Activated CD8-positive, alpha-beta memory T cell treated with anti-CD3 and anti-CD28 coated beads, Interleukin-2, amount 50 U/mL, for 24 hours (primary cell): Measurements from ENCODE around the gene SDK1.
"Not testable (repeated sequence)": the region's sequence is repeated elsewhere in the genome, so short reads cannot be mapped to it uniquely, and the experiment has no call there.

Experiments
- DNase-seq: peaks from one replicate; pipeline ENCODE4 v3.0.0-alpha.2; 2020; ENCODE audit errors: extremely low read depth

The SDK1 gene

GRCh38 chr7:4072161-4072925 is 771.3 kb downstream of the SDK1 start:
- DNase-seq: no peak

- no peak for DNase-seq
Measured at GRCh38 chr7:4073052-4073451, 772.0 kb downstream of the SDK1 start.

GRCh38 chr7:4073750-4074149 is 772.7 kb downstream of the SDK1 start:
- DNase-seq: no peak

- no peak for DNase-seq
Measured at GRCh38 chr7:4074407-4074806, 773.4 kb downstream of the SDK1 start.

GRCh38 chr7:4074994-4075393 is 773.9 kb downstream of the SDK1 start:
- DNase-seq: no peak

GRCh38 chr7:4076701-4077294 is 775.7 kb downstream of the SDK1 start:
- DNase-seq: no peak

- DNase-seq: no peak
Measured at GRCh38 chr7:4077980-4078379, 776.9 kb downstream of the SDK1 start.

GRCh38 chr7:4078580-4078979 is 777.5 kb downstream of the SDK1 start:
- DNase-seq: no peak

GRCh38 chr7:4079366-4079765 is 778.3 kb downstream of the SDK1 start:
- no peak for DNase-seq

GRCh38 chr7:4079956-4080355 is 778.9 kb downstream of the SDK1 start:
- DNase-seq: no peak

GRCh38 chr7:4080954-4081353 is 779.9 kb downstream of the SDK1 start:
- no peak for DNase-seq

GRCh38 chr7:4083513-4083912 is 782.5 kb downstream of the SDK1 start:
- no peak for DNase-seq

GRCh38 chr7:4084271-4084670 is 783.2 kb downstream of the SDK1 start:
- no peak for DNase-seq

- no peak for DNase-seq
Measured at GRCh38 chr7:4085937-4086691, 785.1 kb downstream of the SDK1 start.

GRCh38 chr7:4086723-4087122 is 785.7 kb downstream of the SDK1 start:
- no peak for DNase-seq

- no peak for DNase-seq
Measured at GRCh38 chr7:4091767-4092166, 790.7 kb downstream of the SDK1 start.

GRCh38 chr7:4093035-4093434 is 792.0 kb downstream of the SDK1 start:
- no peak for DNase-seq

GRCh38 chr7:4093483-4093882 is 792.4 kb downstream of the SDK1 start:
- DNase-seq: no peak

- not testable (repeated sequence) for DNase-seq
Measured at GRCh38 chr7:4094158-4094557, 793.1 kb downstream of the SDK1 start.

- DNase-seq: no peak
Measured at GRCh38 chr7:4097001-4097609, 796.1 kb downstream of the SDK1 start.

- DNase-seq: no peak
Measured at GRCh38 chr7:4098169-4098568, 797.1 kb downstream of the SDK1 start.

GRCh38 chr7:4099651-4100050 is 798.6 kb downstream of the SDK1 start:
- no peak for DNase-seq
